KOPT-K1 (cell line): ENCODE results near the gene DUOX1.

Source experiments
- H3K27ac ChIP-seq: fragments of 200-600 bp; sonication (generic); 2 replicates; pipeline ENCODE4 v1.5.1; 2016; ENCODE audit warnings: antibody characterized with exemption, mild to moderate bottlenecking, low read depth, low read length; ENCODE audit not compliant: poor library complexity, severe bottlenecking
- H3K36me3 ChIP-seq: fragments of 200-600 bp; sonication (generic); 2 replicates; pipeline ENCODE4 v1.5.1; 2017; ENCODE audit warnings: antibody characterized with exemption, mild to moderate bottlenecking, low read length, moderate library complexity; ENCODE audit not compliant: insufficient read depth
- H3K9me3 ChIP-seq: fragments of 200-600 bp; sonication (generic); 2 replicates; pipeline ENCODE4 v1.5.1; 2017; ENCODE audit warnings: antibody characterized with exemption, low read length, mild to moderate bottlenecking; ENCODE audit not compliant: insufficient read depth, poor library complexity, severe bottlenecking

Gene DUOX1

GRCh38 chr15:45157974-45158373 lies 28.2 kb downstream of the DUOX1 start:
- Histone ChIP-seq H3K36me3 (no peaks in the 10 kb centered on the region), H3K9me3 (no peaks in the 10 kb centered on the region), H3K27ac (no peak overlapping the region)

- H3K36me3 ChIP-seq: no peaks in the 10 kb centered on the region
- H3K27ac ChIP-seq: no peak overlapping the region
- no peaks in the 10 kb centered on the region for H3K9me3 ChIP-seq
These were observed 31.9 kb downstream of the DUOX1 start for GRCh38 chr15:45161666-45162065.

- no peaks in the 10 kb centered on the region for H3K36me3 ChIP-seq
- no peak overlapping the region for H3K27ac ChIP-seq
These were observed 33.1 kb downstream of the DUOX1 start for GRCh38 chr15:45162771-45163507.

GRCh38 chr15:45163508-45163856 lies 33.7 kb downstream of the DUOX1 start:
- no peaks in the 10 kb centered on the region for H3K36me3 ChIP-seq
- H3K27ac ChIP-seq: no peak overlapping the region
- no peaks in the 10 kb centered on the region for H3K9me3 ChIP-seq

More at GRCh38 chr15:45162771-45163507, 33.1 kb downstream of the DUOX1 start:
- no peaks in the 10 kb centered on the region for H3K9me3 ChIP-seq

GRCh38 chr15:45164914-45165313 lies 35.1 kb downstream of the DUOX1 start:
- Histone ChIP-seq H3K36me3 (no peaks in the 10 kb centered on the region), H3K27ac (no peak overlapping the region), H3K9me3 (no peaks in the 10 kb centered on the region)

GRCh38 chr15:45165536-45165935 lies 35.7 kb downstream of the DUOX1 start:
- Histone ChIP-seq H3K36me3 (no peaks in the 10 kb centered on the region), H3K9me3 (no peaks in the 10 kb centered on the region), H3K27ac (peak overlapping the region; percentile 93)

- peak overlapping the region; percentile 93 for H3K27ac ChIP-seq
- H3K9me3 ChIP-seq: no peaks in the 10 kb centered on the region
- no peaks in the 10 kb centered on the region for H3K36me3 ChIP-seq
These were observed 37.2 kb downstream of the DUOX1 start for GRCh38 chr15:45166834-45167630.

GRCh38 chr15:45167631-45168205 lies 37.9 kb downstream of the DUOX1 start:
- peak overlapping the region; percentile 93 for H3K27ac ChIP-seq

GRCh38 chr15:45168286-45168685 lies 38.5 kb downstream of the DUOX1 start:
- no peaks in the 10 kb centered on the region for H3K9me3 ChIP-seq
- no peaks in the 10 kb centered on the region for H3K36me3 ChIP-seq
- no peak overlapping the region for H3K27ac ChIP-seq

More at GRCh38 chr15:45167631-45168205, 37.9 kb downstream of the DUOX1 start:
- no peaks in the 10 kb centered on the region for H3K9me3 ChIP-seq
- H3K36me3 ChIP-seq: no peaks in the 10 kb centered on the region

- H3K36me3 ChIP-seq: no peaks in the 10 kb centered on the region
- H3K27ac ChIP-seq: no peak overlapping the region
- no peaks in the 10 kb centered on the region for H3K9me3 ChIP-seq
These were observed 39.2 kb downstream of the DUOX1 start for GRCh38 chr15:45168751-45169551.

- Histone ChIP-seq H3K9me3 (no peaks in the 10 kb centered on the region), H3K36me3 (no peaks in the 10 kb centered on the region), H3K27ac (no peak overlapping the region)
These were observed 40.0 kb downstream of the DUOX1 start for GRCh38 chr15:45169608-45170480.

GRCh38 chr15:45171912-45172311 lies 42.1 kb downstream of the DUOX1 start:
- Histone ChIP-seq H3K36me3 (no peaks in the 10 kb centered on the region), H3K27ac (no peak overlapping the region), H3K9me3 (no peaks in the 10 kb centered on the region)

GRCh38 chr15:45174069-45174468 lies 44.3 kb downstream of the DUOX1 start:
- no peaks in the 10 kb centered on the region for H3K36me3 ChIP-seq
- no peak overlapping the region for H3K27ac ChIP-seq
- no peaks in the 10 kb centered on the region for H3K9me3 ChIP-seq

- H3K36me3 ChIP-seq: no peaks in the 10 kb centered on the region
These were observed 44.8 kb downstream of the DUOX1 start for GRCh38 chr15:45174577-45174976.

More at GRCh38 chr15:45174577-45174976, 44.8 kb downstream of the DUOX1 start:
- Histone ChIP-seq H3K27ac (no peak overlapping the region), H3K9me3 (no peaks in the 10 kb centered on the region)
